Measurements from ENCODE around the gene CCDC57.

CCDC57 gene

GRCh38 chr17:82085931-82086764 is 126.5 kb downstream of the CCDC57 start:
- Histone ChIP-seq H3K27me3 (replicated peaks; ENCODE audit: control insufficient read depth, insufficient read depth, low read length) (no peaks in the 10 kb centered on the region), H3K9ac (ENCODE audit: low read length) (no peak overlapping the region), H3K4me1 (ENCODE audit: control insufficient read depth, insufficient read depth, low read length) (no peaks in the 10 kb centered on the region), H3K36me3 (ENCODE audit: control insufficient read depth, insufficient read depth, low read length, severe bottlenecking) (peaks cover 99% of the 10 kb centered on the region), H3K4me3 (ENCODE audit: low read length) (no peak overlapping the region), H3K9me3 (ENCODE audit: control insufficient read depth, low read length) (no peaks in the 10 kb centered on the region)
- no peak for DNase-seq (ENCODE audit: low read depth)

- no peaks in the 10 kb centered on the region for H3K9me3 ChIP-seq (ENCODE audit: control insufficient read depth, low read length)
- H3K36me3 ChIP-seq (ENCODE audit: control insufficient read depth, insufficient read depth, low read length, severe bottlenecking), result peaks cover 99% of the 10 kb centered on the region
- no peak for DNase-seq (ENCODE audit: low read depth)
- H3K4me1 ChIP-seq (ENCODE audit: control insufficient read depth, insufficient read depth, low read length), result no peaks in the 10 kb centered on the region
- H3K9ac ChIP-seq (ENCODE audit: low read length), result no peak overlapping the region
- H3K27me3 ChIP-seq (replicated peaks; ENCODE audit: control insufficient read depth, insufficient read depth, low read length), result no peaks in the 10 kb centered on the region
- no peak overlapping the region for H3K4me3 ChIP-seq (ENCODE audit: low read length)
These were observed 127.4 kb downstream of the CCDC57 start for GRCh38 chr17:82085031-82085861.

GRCh38 chr17:82084373-82085030 is 128.1 kb downstream of the CCDC57 start:
- Histone ChIP-seq H3K9ac (ENCODE audit: low read length) (no peak overlapping the region), H3K36me3 (ENCODE audit: control insufficient read depth, insufficient read depth, low read length, severe bottlenecking) (peaks cover 99% of the 10 kb centered on the region), H3K9me3 (ENCODE audit: control insufficient read depth, low read length) (no peaks in the 10 kb centered on the region), H3K4me1 (ENCODE audit: control insufficient read depth, insufficient read depth, low read length) (no peaks in the 10 kb centered on the region), H3K4me3 (ENCODE audit: low read length) (no peak overlapping the region), H3K27me3 (replicated peaks; ENCODE audit: control insufficient read depth, insufficient read depth, low read length) (no peaks in the 10 kb centered on the region)
- DNase-seq (ENCODE audit: low read depth), result no peak

GRCh38 chr17:82083533-82084359 is 128.9 kb downstream of the CCDC57 start:
- DNase-seq (ENCODE audit: low read depth), result no peak
- no peak overlapping the region for H3K9ac ChIP-seq (ENCODE audit: low read length)
- H3K9me3 ChIP-seq (ENCODE audit: control insufficient read depth, low read length), result no peaks in the 10 kb centered on the region
- H3K27me3 ChIP-seq (replicated peaks; ENCODE audit: control insufficient read depth, insufficient read depth, low read length), result no peaks in the 10 kb centered on the region
- H3K4me1 ChIP-seq (ENCODE audit: control insufficient read depth, insufficient read depth, low read length), result no peaks in the 10 kb centered on the region
- peaks cover 97% of the 10 kb centered on the region for H3K36me3 ChIP-seq (ENCODE audit: control insufficient read depth, insufficient read depth, low read length, severe bottlenecking)
- H3K4me3 ChIP-seq (ENCODE audit: low read length), result no peak overlapping the region

GRCh38 chr17:82083009-82083408 is 129.6 kb downstream of the CCDC57 start:
- Histone ChIP-seq H3K36me3 (ENCODE audit: control insufficient read depth, insufficient read depth, low read length, severe bottlenecking) (peaks cover 97% of the 10 kb centered on the region), H3K4me1 (ENCODE audit: control insufficient read depth, insufficient read depth, low read length) (no peaks in the 10 kb centered on the region), H3K4me3 (ENCODE audit: low read length) (no peak overlapping the region), H3K9me3 (ENCODE audit: control insufficient read depth, low read length) (no peaks in the 10 kb centered on the region), H3K9ac (ENCODE audit: low read length) (no peak overlapping the region), H3K27me3 (replicated peaks; ENCODE audit: control insufficient read depth, insufficient read depth, low read length) (no peaks in the 10 kb centered on the region)
- no peak for DNase-seq (ENCODE audit: low read depth)

- Histone ChIP-seq H3K36me3 (ENCODE audit: control insufficient read depth, insufficient read depth, low read length, severe bottlenecking) (peaks cover 96% of the 10 kb centered on the region), H3K27me3 (replicated peaks; ENCODE audit: control insufficient read depth, insufficient read depth, low read length) (no peaks in the 10 kb centered on the region), H3K4me1 (ENCODE audit: control insufficient read depth, insufficient read depth, low read length) (no peaks in the 10 kb centered on the region), H3K4me3 (ENCODE audit: low read length) (no peak overlapping the region), H3K9ac (ENCODE audit: low read length) (no peak overlapping the region), H3K9me3 (ENCODE audit: control insufficient read depth, low read length) (no peaks in the 10 kb centered on the region)
- no peak for DNase-seq (ENCODE audit: low read depth)
These were observed 130.2 kb downstream of the CCDC57 start for GRCh38 chr17:82082456-82082855.

GRCh38 chr17:82081966-82082365 is 130.7 kb downstream of the CCDC57 start:
- H3K4me1 ChIP-seq (ENCODE audit: control insufficient read depth, insufficient read depth, low read length), result no peaks in the 10 kb centered on the region
- H3K9ac ChIP-seq (ENCODE audit: low read length), result no peak overlapping the region
- no peak overlapping the region for H3K4me3 ChIP-seq (ENCODE audit: low read length)
- no peaks in the 10 kb centered on the region for H3K9me3 ChIP-seq (ENCODE audit: control insufficient read depth, low read length)
- no peaks in the 10 kb centered on the region for H3K27me3 ChIP-seq (replicated peaks; ENCODE audit: control insufficient read depth, insufficient read depth, low read length)
- peaks cover 91% of the 10 kb centered on the region for H3K36me3 ChIP-seq (ENCODE audit: control insufficient read depth, insufficient read depth, low read length, severe bottlenecking)
- no peak for DNase-seq (ENCODE audit: low read depth)

- DNase-seq (ENCODE audit: low read depth), result no peak
- Histone ChIP-seq H3K4me1 (ENCODE audit: control insufficient read depth, insufficient read depth, low read length) (no peaks in the 10 kb centered on the region), H3K4me3 (ENCODE audit: low read length) (no peak overlapping the region), H3K9ac (ENCODE audit: low read length) (no peak overlapping the region), H3K36me3 (ENCODE audit: control insufficient read depth, insufficient read depth, low read length, severe bottlenecking) (peaks cover 87% of the 10 kb centered on the region), H3K9me3 (ENCODE audit: control insufficient read depth, low read length) (no peaks in the 10 kb centered on the region), H3K27me3 (replicated peaks; ENCODE audit: control insufficient read depth, insufficient read depth, low read length) (no peaks in the 10 kb centered on the region)
These were observed 131.1 kb downstream of the CCDC57 start for GRCh38 chr17:82081546-82081945.

- Histone ChIP-seq H3K9me3 (ENCODE audit: control insufficient read depth, low read length) (no peaks in the 10 kb centered on the region), H3K36me3 (ENCODE audit: control insufficient read depth, insufficient read depth, low read length, severe bottlenecking) (peaks cover 81% of the 10 kb centered on the region), H3K4me1 (ENCODE audit: control insufficient read depth, insufficient read depth, low read length) (no peaks in the 10 kb centered on the region), H3K4me3 (ENCODE audit: low read length) (no peak overlapping the region), H3K27me3 (replicated peaks; ENCODE audit: control insufficient read depth, insufficient read depth, low read length) (no peaks in the 10 kb centered on the region), H3K9ac (ENCODE audit: low read length) (no peak overlapping the region)
- DNase-seq (ENCODE audit: low read depth), result no peak
These were observed 131.7 kb downstream of the CCDC57 start for GRCh38 chr17:82080789-82081464.

GRCh38 chr17:82080048-82080788 is 132.4 kb downstream of the CCDC57 start:
- no peak for DNase-seq (ENCODE audit: low read depth)
- Histone ChIP-seq H3K4me1 (ENCODE audit: control insufficient read depth, insufficient read depth, low read length) (no peaks in the 10 kb centered on the region), H3K9me3 (ENCODE audit: control insufficient read depth, low read length) (no peaks in the 10 kb centered on the region), H3K36me3 (ENCODE audit: control insufficient read depth, insufficient read depth, low read length, severe bottlenecking) (peaks cover 73% of the 10 kb centered on the region), H3K27me3 (replicated peaks; ENCODE audit: control insufficient read depth, insufficient read depth, low read length) (no peaks in the 10 kb centered on the region), H3K4me3 (ENCODE audit: low read length) (no peak overlapping the region), H3K9ac (ENCODE audit: low read length) (no peak overlapping the region)
